Activated T-helper 2 cell treated with anti-CD3 and anti-CD28 coated beads, Interferon-gamma antibody, Interleukin-2, Interleukin-4, amounts not matched to agents 10 μg/mL and 5 μg/mL and 100 μg/mL, durations not matched to agents 14 hours and 24 hours and 36 hours (primary cell): Measurements from ENCODE around the gene GTPBP10. TPM values are rescaled to one million over a fixed set of nuclear protein-coding genes. Genes with fewer than 3 reads are reported as not detected.
A peak's percentile ranks its signal among the peaks of the same experiment; 100 is the strongest.

Experiments
- DNase-seq: peaks from one replicate; pipeline ENCODE4 v3.0.0; 2021; ENCODE audit warnings: low spot score
- H3K27ac Mint-ChIP-seq: one replicate; pipeline ENCODE4 v1.8.0; 2021; ENCODE audit warnings: mixed read lengths
- H3K27me3 Mint-ChIP-seq: one replicate; pipeline ENCODE4 v1.8.0; 2021; ENCODE audit warnings: low read depth, mixed read lengths
- H3K36me3 Mint-ChIP-seq: one replicate; pipeline ENCODE4 v1.8.0; 2021; ENCODE audit warnings: low read depth, mixed read lengths
- H3K4me1 Mint-ChIP-seq: one replicate; pipeline ENCODE4 v1.8.0; 2021; ENCODE audit warnings: low read depth, mixed read lengths
- H3K4me3 Mint-ChIP-seq: one replicate; pipeline ENCODE4 v1.8.0; 2021; ENCODE audit warnings: low read depth, mild to moderate bottlenecking, moderate library complexity, mixed read lengths
- H3K9me3 Mint-ChIP-seq: one replicate; pipeline ENCODE4 v1.8.0; 2021; ENCODE audit warnings: mixed read lengths
- intact Hi-C: fragments of 100-400 bp; cut with micrococcal nuclease; formaldehyde crosslinking; loops from one replicate; pipeline ENCODE4 v1.15.1; 2023
- total RNA-seq: library from RNA; stranded (reverse); gene quantifications from 2 replicates; pipeline ENCODE4 v1.2.3, GENCODE V29; 2022

GTPBP10 gene
- total RNA-seq, 1 donor from 2014 or later: 32.0 TPM

DNA sequence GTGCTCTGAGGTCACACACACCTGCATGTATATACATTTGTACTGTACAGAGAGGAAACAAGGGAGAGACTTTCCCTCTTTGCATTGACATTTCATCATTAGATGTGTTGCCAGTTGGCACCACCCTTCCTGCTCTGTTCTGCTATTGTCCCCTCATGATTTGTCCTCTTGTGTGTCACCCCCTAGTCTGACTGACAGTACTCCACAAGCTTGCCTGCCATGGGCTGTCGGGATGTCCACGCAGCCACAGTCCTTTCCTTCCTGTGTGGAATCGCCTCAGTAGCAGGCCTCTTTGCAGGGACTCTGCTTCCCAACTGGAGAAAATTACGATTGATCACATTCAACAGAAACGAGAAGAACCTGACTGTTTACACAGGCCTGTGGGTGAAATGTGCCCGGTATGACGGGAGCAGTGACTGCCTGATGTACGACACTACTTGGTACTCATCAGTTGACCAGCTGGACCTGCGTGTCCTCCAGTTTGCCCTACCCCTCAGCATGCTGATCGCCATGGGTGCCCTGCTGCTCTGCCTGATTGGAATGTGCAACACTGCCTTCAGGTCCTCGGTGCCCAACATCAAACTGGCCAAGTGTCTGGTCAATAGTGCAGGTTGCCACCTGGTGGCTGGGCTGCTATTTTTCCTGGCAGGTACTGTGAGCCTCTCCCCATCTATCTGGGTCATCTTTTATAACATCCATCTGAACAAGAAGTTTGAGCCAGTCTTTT lies 66.1 kb downstream of the GTPBP10 start:
- Mint-ChIP-seq H3K36me3 (peaks cover 7% of the 10 kb centered on the region), H3K4me3 (no peak overlapping the region), H3K4me1 (peaks cover 1% of the 10 kb centered on the region), H3K9me3 (no peaks in the 10 kb centered on the region), H3K27ac (no peak overlapping the region), H3K27me3 (no peaks in the 10 kb centered on the region)
- intact Hi-C loops: no loop called here
- no peak for DNase-seq

- no peak overlapping the region for H3K27ac Mint-ChIP-seq
- no peaks in the 10 kb centered on the region for H3K27me3 Mint-ChIP-seq
- peaks cover 5% of the 10 kb centered on the region for H3K36me3 Mint-ChIP-seq
- intact Hi-C loops: no loop called here
- H3K4me1 Mint-ChIP-seq: peaks cover 1% of the 10 kb centered on the region
- DNase-seq: no peak
- no peak overlapping the region for H3K4me3 Mint-ChIP-seq
- no peaks in the 10 kb centered on the region for H3K9me3 Mint-ChIP-seq
Measured at GRCh38 chr7:90413185-90413528, 66.6 kb downstream of the GTPBP10 start.

DNA sequence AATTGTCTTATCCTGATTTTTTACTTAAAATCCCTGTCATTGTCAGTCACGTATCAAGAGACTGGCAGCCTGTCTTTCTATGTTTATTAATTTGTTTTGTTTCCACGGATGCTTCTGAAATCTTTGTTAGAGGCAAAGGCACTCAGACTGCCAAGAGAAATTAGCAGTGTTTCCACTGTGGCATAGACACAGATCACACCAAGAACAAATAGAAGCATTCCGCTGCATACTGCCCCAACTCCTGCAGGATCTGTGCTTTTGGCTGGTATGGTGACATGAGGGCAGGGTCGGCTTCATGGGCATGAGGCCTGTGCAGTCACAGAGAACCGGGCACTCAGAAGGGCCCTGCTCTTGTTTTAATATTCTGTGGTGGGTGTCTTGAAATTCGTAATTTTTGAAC lies 75.1 kb downstream of the GTPBP10 start:
- Mint-ChIP-seq H3K4me3 (no peak overlapping the region), H3K36me3 (no peaks in the 10 kb centered on the region), H3K9me3 (no peaks in the 10 kb centered on the region), H3K4me1 (peaks cover 21% of the 10 kb centered on the region), H3K27ac (no peak overlapping the region), H3K27me3 (peaks cover 4% of the 10 kb centered on the region)
- intact Hi-C loops: loop anchor here (10.0 kb wide), 3 partner anchors 193 to 1417 kb away; no protein-coding TSS in a partner anchor
- no peak for DNase-seq

DNA sequence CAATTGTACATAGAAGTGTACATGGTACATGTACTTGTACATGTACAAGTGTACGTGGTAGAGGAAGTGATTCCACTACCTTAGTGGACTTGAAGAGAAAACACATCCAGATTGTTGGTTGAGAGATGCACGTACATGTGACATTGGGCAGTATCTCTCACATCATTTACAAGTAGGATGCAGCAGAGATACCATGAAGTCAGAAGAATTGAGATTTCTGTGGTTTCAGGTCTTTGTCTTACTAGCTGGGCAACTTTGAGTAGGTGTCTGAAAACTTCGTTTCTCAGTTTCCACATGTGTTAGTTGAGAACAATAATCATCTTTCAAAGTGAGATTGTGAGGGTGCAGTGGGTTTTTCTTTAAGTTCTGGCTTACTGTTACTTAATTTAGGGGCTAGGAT lies 78.2 kb downstream of the GTPBP10 start:
- no peak for DNase-seq
- intact Hi-C loops: loop anchor here (1.0 to 10.0 kb wide), 7 partner anchors 21 to 1420 kb away; partner anchors contain the start of genes CLDN12 and GTPBP10
- Mint-ChIP-seq H3K9me3 (no peaks in the 10 kb centered on the region), H3K4me3 (peak overlapping the region; percentile 9), H3K27me3 (peaks cover 5% of the 10 kb centered on the region), H3K36me3 (no peaks in the 10 kb centered on the region), H3K27ac (peak overlapping the region; percentile 80), H3K4me1 (peaks cover 29% of the 10 kb centered on the region)

DNA sequence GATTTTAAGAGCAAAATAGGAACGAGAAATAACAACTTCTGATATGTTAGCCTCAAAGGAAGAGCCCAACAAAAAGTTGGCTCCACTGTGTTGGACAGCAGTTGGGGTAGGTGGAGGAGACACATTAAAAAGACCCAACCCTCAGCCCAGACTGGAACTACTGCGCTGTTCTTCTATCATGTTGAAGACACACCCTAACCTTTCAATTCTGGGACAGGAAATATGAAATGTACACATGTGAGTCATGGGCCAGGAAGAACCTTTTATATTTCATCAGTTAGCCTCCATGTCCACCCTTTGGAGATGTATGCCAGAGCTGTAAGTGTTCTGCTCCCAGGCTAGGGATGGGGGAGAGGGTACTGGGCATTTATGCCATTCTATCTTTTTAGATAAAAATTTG lies 78.9 kb downstream of the GTPBP10 start:
- no peaks in the 10 kb centered on the region for H3K36me3 Mint-ChIP-seq
- intact Hi-C loops: loop anchor here (1.0 to 10.0 kb wide), 6 partner anchors 22 to 1421 kb away; partner anchors contain the start of genes CLDN12 and GTPBP10
- peaks cover 1% of the 10 kb centered on the region for H3K27me3 Mint-ChIP-seq
- H3K27ac Mint-ChIP-seq: peak overlapping the region; percentile 80
- H3K4me1 Mint-ChIP-seq: peaks cover 29% of the 10 kb centered on the region
- H3K9me3 Mint-ChIP-seq: no peaks in the 10 kb centered on the region
- DNase-seq: no peak
- H3K4me3 Mint-ChIP-seq: peak overlapping the region; percentile 9

DNA sequence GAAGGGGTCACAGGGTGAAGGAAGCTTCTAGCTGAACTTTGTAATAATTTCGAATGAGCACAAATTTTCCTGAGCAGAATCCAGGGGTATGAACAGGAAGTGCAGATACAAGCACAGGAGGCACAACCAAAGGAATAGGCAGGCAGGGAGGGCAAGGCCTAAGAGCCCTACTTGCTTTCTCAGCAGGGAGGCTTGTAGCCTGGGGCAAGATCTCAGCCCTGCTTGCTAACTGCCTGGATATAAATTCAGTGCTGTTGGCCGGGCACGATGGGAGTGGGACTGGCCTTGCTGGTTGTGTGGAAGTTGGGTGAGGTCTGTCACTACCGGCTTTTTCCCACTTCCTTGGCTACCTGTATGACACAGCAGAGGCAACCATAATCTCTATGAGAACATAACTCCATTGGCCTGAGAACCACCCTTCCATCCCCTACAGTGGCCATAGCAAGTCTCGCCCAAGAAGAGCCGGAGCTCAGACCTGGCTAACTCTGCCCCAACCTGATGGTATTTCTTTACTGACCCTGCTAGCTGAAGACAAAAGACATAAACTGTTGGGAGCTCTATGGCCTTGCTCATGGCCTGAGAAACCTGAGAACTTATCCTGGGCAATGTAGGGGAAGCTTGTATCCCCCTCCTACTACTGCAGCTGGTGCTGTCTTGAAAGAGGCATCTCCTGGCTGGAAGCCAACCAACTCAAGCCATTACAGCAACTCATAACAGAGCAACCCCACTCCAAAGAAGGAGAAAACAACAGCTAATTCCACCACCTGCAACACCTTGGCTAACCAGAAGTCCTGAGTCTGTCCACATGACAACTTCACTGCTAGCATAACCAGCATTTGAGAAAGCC lies 84.3 kb downstream of the GTPBP10 start:
- H3K9me3 Mint-ChIP-seq: peaks cover 4% of the 10 kb centered on the region
- H3K4me1 Mint-ChIP-seq: peaks cover 10% of the 10 kb centered on the region

DNA sequence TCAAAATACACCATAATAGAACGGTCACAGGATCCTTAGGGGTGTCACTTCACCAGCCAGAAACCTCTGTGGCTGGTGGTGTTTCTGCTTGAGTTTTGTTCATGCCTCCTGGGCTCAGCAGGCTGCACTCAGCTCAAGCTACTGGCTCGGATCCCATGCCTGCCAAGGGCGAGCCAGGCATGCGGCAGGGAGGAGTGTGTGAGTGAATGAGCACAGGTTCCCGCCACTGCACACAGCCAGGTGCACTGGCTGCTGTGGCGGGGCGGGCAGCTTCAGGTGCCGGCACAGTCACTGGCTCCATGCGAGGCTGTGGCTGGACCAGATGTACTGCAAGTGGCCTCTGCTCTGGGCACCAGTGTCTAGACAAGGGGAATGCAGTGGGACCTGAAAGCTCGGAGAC lies 86.2 kb downstream of the GTPBP10 start:
- DNase-seq: no peak
- no peaks in the 10 kb centered on the region for H3K4me1 Mint-ChIP-seq
- intact Hi-C loops: no loop called here
- peaks cover 3% of the 10 kb centered on the region for H3K27me3 Mint-ChIP-seq
- H3K9me3 Mint-ChIP-seq: peaks cover 4% of the 10 kb centered on the region
- H3K36me3 Mint-ChIP-seq: no peaks in the 10 kb centered on the region
- H3K4me3 Mint-ChIP-seq: no peak overlapping the region
- no peak overlapping the region for H3K27ac Mint-ChIP-seq

More for the DNA sequence above, 84.3 kb downstream of the GTPBP10 start:
- no peak overlapping the region for H3K4me3 Mint-ChIP-seq
- H3K27me3 Mint-ChIP-seq: peaks cover 3% of the 10 kb centered on the region
- DNase-seq: no peak
- intact Hi-C loops: no loop called here
- H3K36me3 Mint-ChIP-seq: no peaks in the 10 kb centered on the region
- H3K27ac Mint-ChIP-seq: no peak overlapping the region

GRCh38 chr7:90433221-90433620 lies 86.7 kb downstream of the GTPBP10 start:
- intact Hi-C loops: no loop called here
- H3K9me3 Mint-ChIP-seq: peaks cover 4% of the 10 kb centered on the region
- H3K27me3 Mint-ChIP-seq: peaks cover 3% of the 10 kb centered on the region
- no peak overlapping the region for H3K27ac Mint-ChIP-seq
- no peak for DNase-seq
- H3K4me1 Mint-ChIP-seq: no peaks in the 10 kb centered on the region
- no peak overlapping the region for H3K4me3 Mint-ChIP-seq
- H3K36me3 Mint-ChIP-seq: no peaks in the 10 kb centered on the region

Other genes with a start within 250 kb of the GTPBP10 start
- gene STEAP1, start 192.2 kb upstream of the GTPBP10 start, total RNA-seq: 0.46 and 0.50 TPM in 2 replicates
- not detected in 2 replicates for gene STEAP2, start 135.0 kb upstream of the GTPBP10 start, total RNA-seq
- 0.34 and 0.51 TPM in 2 replicates for gene CFAP69, start 101.5 kb upstream of the GTPBP10 start, total RNA-seq
- not detected in 2 replicates for gene FAM237B, start 25.4 kb upstream of the GTPBP10 start, total RNA-seq
- 7.1 and 7.2 TPM in 2 replicates for gene CLDN12, start 56.7 kb downstream of the GTPBP10 start, total RNA-seq
- not detected in 2 replicates for gene PTTG1IP2, start 122.9 kb downstream of the GTPBP10 start, total RNA-seq
- gene CDK14, start 249.6 kb downstream of the GTPBP10 start, total RNA-seq: 2.1 and 2.2 TPM in 2 replicates